Suprapubic skin (tissue), 4 donors: ENCODE results near the gene IVD. TPM values are rescaled to one million over a fixed set of nuclear protein-coding genes. Genes with fewer than 3 reads are reported as not detected.

ENCODE experiments used
- DNase-seq, 2 donors: peaks; one replicate each; pipeline ENCODE4 v3.0.0-alpha.2; 2019; ENCODE audit warnings: low spot score in 2 of 2
- H3K27ac ChIP-seq: fragments of 200-600 bp; sonication (generic); one replicate; pipeline ENCODE4 v1.5.1; 2019
- H3K27me3 ChIP-seq: fragments of 200-600 bp; sonication (generic); one replicate; pipeline ENCODE4 v1.5.1; 2019
- H3K36me3 ChIP-seq: fragments of 200-600 bp; sonication (generic); one replicate; pipeline ENCODE4 v1.5.1; 2019
- H3K4me1 ChIP-seq: fragments of 200-600 bp; sonication (generic); one replicate; pipeline ENCODE4 v1.5.1; 2019
- H3K4me3 ChIP-seq: fragments of 200-600 bp; sonication (generic); one replicate; pipeline ENCODE4 v1.5.1; 2019; ENCODE audit warnings: mild to moderate bottlenecking
- H3K9me3 ChIP-seq: fragments of 200-600 bp; sonication (generic); one replicate; pipeline ENCODE4 v1.5.1; 2019
- CTCF ChIP-seq, 2 donors: fragments of 200-600 bp in 1 of 2; fragments of 450-650 bp in 1 of 2; sonication (generic) in 1 of 2; IDR thresholded peaks; one replicate each; pipeline ENCODE4 v1.5.1; 2016 to 2019; ENCODE audit warnings: antibody characterized with exemption in 2 of 2, mild to moderate bottlenecking in 1 of 2, moderate library complexity in 1 of 2
- EP300 ChIP-seq: sonication (generic); formaldehyde crosslinking; IDR thresholded peaks from one replicate; pipeline ENCODE4 v1.6.1; 2017; ENCODE audit warnings: antibody characterized with exemption
- POLR2A ChIP-seq, 2 donors: fragments of 450-650 bp; IDR thresholded peaks; one replicate each; pipeline ENCODE4 v1.6.1; 2017; ENCODE audit warnings: antibody characterized with exemption in 2 of 2, mild to moderate bottlenecking in 2 of 2, moderate library complexity in 2 of 2
- POLR2AphosphoS5 ChIP-seq, 3 donors: sonication (generic); formaldehyde crosslinking; IDR thresholded peaks; one replicate each; pipeline ENCODE4 v1.6.1; 2017; ENCODE audit warnings: antibody characterized with exemption in 3 of 3
- WGBS: methylation state at CpG from one replicate; pipeline ENCODE4 v1.1.5; 2018; 5-methylcytosine and 5-hydroxymethylcytosine counted together
- total RNA-seq, 4 donors: library from RNA; depleted of rRNA; stranded (reverse); fragments of >200 nt; gene quantifications; one replicate each; pipeline ENCODE4 v1.1.0, GENCODE V29; 2016

IVD gene
- total RNA-seq, 4 donors from 2014 or later = 7.7 to 18.3 (median 13.3) TPM

GRCh38 chr15:40439461-40439959 lies 33.9 kb downstream of the IVD start:
- TF ChIP-seq POLR2AphosphoS5 (IDR thresholded peaks at IDR 0.05) (no peak), EP300 (no peak), POLR2A (IDR thresholded peaks at IDR 0.05) (no peak), CTCF (IDR thresholded peaks at IDR 0.05) (no peak)
- WGBS = 6% methylated on average over 5 of the region's 15 CpGs
- no peaks in the 10 kb centered on the region for H3K9me3 ChIP-seq
- peaks cover 26% of the 10 kb centered on the region for H3K27me3 ChIP-seq
- no peak overlapping the region for H3K27ac ChIP-seq
- H3K4me3 ChIP-seq = peak overlapping the region; percentile 93
- DNase-seq = no peak
- no peaks in the 10 kb centered on the region for H3K36me3 ChIP-seq
- H3K4me1 ChIP-seq = peaks cover 60% of the 10 kb centered on the region

- TF ChIP-seq POLR2AphosphoS5 (IDR thresholded peaks at IDR 0.05) = no peak
- TF ChIP-seq CTCF (IDR thresholded peaks at IDR 0.05) = no peak
- no peak for TF ChIP-seq EP300
- TF ChIP-seq POLR2A (IDR thresholded peaks at IDR 0.05) = no peak
- Histone ChIP-seq H3K27ac (no peak overlapping the region), H3K9me3 (no peaks in the 10 kb centered on the region), H3K27me3 (peaks cover 26% of the 10 kb centered on the region), H3K4me1 (peaks cover 60% of the 10 kb centered on the region), H3K4me3 (peak overlapping the region; percentile 93), H3K36me3 (no peaks in the 10 kb centered on the region)
- no peak for DNase-seq
- WGBS = under 1% methylated on average over 28 of the region's 35 CpGs
Observed at GRCh38 chr15:40439960-40440742, 34.6 kb downstream of the IVD start.

- Histone ChIP-seq H3K27me3 (peaks cover 18% of the 10 kb centered on the region), H3K36me3 (no peaks in the 10 kb centered on the region), H3K9me3 (no peaks in the 10 kb centered on the region), H3K27ac (peak within 1 kb of the TSS; percentile 8), H3K4me1 (peaks cover 63% of the 10 kb centered on the region), H3K4me3 (peak within 1 kb of the TSS; percentile 93)
- DNase-seq = peak; percentile 97 to 98
- TF ChIP-seq EP300 (no peak), POLR2AphosphoS5 (IDR thresholded peaks at IDR 0.05) (no peak), CTCF (IDR thresholded peaks at IDR 0.05) (no peak), POLR2A (IDR thresholded peaks at IDR 0.05) (no peak)
- under 1% methylated on average over 41 of the region's 119 CpGs for WGBS
Observed at GRCh38 chr15:40440743-40441564, 35.4 kb downstream of the IVD start, which contains the start of gene BAHD1. TSS of gene BAHD1 (plus strand) at chr15:40440953. CDS start at chr15:40458465, 17,512 bp downstream.

GRCh38 chr15:40441565-40442531 lies 36.3 kb downstream of the IVD start:
- Histone ChIP-seq H3K4me1 (peaks cover 56% of the 10 kb centered on the region), H3K36me3 (no peaks in the 10 kb centered on the region), H3K27ac (peak overlapping the region; percentile 8), H3K27me3 (peaks cover 11% of the 10 kb centered on the region), H3K4me3 (peak overlapping the region; percentile 93), H3K9me3 (no peaks in the 10 kb centered on the region)
- DNase-seq = no peak
- TF ChIP-seq POLR2AphosphoS5 (IDR thresholded peaks at IDR 0.05) = no peak
- TF ChIP-seq CTCF (IDR thresholded peaks at IDR 0.05) = no peak
- 0% methylated on average over 11 of the region's 119 CpGs for WGBS
